ENCODE data around the gene TMEM164. TPM values are rescaled to one million over a fixed set of nuclear protein-coding genes. Genes with fewer than 3 reads are reported as not detected.

TMEM164 gene
- total RNA-seq, 2 experiments from 2014 or later, result 10.9 to 11.5 TPM

DNA sequence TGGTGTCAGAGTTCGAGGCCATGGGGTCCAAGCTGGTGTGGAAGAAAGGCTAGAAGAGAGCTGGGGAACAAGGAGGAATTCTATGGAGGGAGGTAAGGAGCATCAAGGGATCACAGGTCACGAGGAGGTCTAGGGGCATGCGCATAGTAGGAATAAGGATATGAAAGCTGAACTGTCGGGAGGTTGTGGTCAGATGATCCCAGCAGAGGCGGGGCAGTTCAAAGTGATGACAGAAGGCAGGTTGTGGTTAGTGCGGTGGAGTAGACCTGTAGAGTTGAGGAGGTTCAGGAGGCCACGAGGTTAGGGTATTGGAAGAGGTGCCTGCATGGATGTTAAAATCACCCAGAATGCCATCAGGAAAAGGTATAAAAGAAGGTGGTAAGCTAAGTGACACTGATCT lies 156.3 kb downstream of the TMEM164 start:
- CTCF ChIA-PET, result interaction anchor here (2.0 to 22.9 kb wide), 3 partner anchors 9 to 252 kb away, joined by 4 to 449 read pairs (median 30); no protein-coding TSS in a partner anchor
- Mint-ChIP-seq H3K27me3 (no peaks in the 10 kb centered on the region), H3K36me3 (ENCODE audit: low read depth) (no peaks in the 10 kb centered on the region), H3K4me1 (ENCODE audit: low read depth) (peaks cover 10% of the 10 kb centered on the region), H3K4me3 (no peak overlapping the region), H3K27ac (peak overlapping the region; percentile 43), H3K9me3 (no peaks in the 10 kb centered on the region)
- ATAC-seq (no peak), DNase-seq (peak; percentile 5)
- POLR2A ChIA-PET, result interaction anchor here (0.7 kb wide), 1 partner anchor 248 kb away, joined by 3 read pairs; no protein-coding TSS in a partner anchor
- intact Hi-C loops (cut with micrococcal nuclease), result no loop called here
- TF ChIP-seq CTCF (IDR thresholded peaks at IDR 0.05), result no peak

DNA sequence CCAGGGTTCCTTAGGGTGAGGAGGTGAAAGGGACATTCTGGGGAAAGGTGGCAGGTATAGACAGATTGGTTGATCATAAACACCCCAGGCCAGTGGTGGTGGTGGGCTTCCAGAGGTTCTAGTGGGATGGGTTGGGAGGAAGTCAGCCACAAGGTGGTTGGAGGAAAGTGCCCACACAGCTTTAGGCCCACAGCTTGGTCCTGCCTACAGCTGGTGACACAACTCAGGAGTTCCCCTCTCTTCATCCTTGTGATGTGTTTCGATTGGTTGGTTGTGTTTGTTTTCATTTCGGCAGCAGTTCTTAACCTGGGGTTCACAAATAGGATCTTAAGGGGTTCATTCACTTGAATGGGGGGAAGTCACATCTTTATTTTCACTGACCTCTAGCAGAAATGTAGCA lies 157.0 kb downstream of the TMEM164 start:
- Mint-ChIP-seq H3K9me3 (no peaks in the 10 kb centered on the region), H3K27ac (no peak overlapping the region), H3K36me3 (ENCODE audit: low read depth) (no peaks in the 10 kb centered on the region), H3K4me1 (ENCODE audit: low read depth) (peaks cover 10% of the 10 kb centered on the region), H3K27me3 (no peaks in the 10 kb centered on the region), H3K4me3 (no peak overlapping the region)
- CTCF ChIA-PET, result interaction anchor here (1.1 to 22.9 kb wide), 7 partner anchors 8 to 251 kb away, joined by 4 to 449 read pairs (median 4); no protein-coding TSS in a partner anchor
- ATAC-seq (no peak), DNase-seq (no peak)
- TF ChIP-seq CTCF (IDR thresholded peaks at IDR 0.05), result no peak
- POLR2A ChIA-PET, result no interaction called here
- intact Hi-C loops (cut with micrococcal nuclease), result loop anchor here (2.0 to 10.0 kb wide), 2 partner anchors 155 to 249 kb away; partner anchors contain the start of gene AMMECR1

DNA sequence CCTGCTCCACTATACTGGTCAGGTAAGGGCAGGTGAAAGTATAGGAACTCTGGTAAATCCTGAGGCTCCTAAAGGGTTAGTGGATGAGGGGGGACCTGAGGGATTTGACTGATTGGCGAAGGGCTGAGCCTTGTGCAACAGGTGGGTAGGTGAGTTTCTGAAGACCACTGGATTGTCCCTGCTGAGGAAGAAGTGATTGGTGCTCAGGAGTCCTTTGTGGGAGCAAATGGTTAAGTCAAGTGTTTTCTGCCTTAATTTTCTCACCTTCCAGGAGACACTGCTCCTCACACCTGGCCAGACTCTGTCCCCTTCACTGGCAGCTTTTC lies 158.4 kb downstream of the TMEM164 start:
- ChIA-PET POLR2A (no interaction called here), CTCF (interaction anchor here (0.7 to 22.9 kb wide), 8 partner anchors 12 to 250 kb away, joined by 3 to 449 read pairs (median 4); no protein-coding TSS in a partner anchor)
- Mint-ChIP-seq H3K4me1 (ENCODE audit: low read depth) (peaks cover 10% of the 10 kb centered on the region), H3K9me3 (no peaks in the 10 kb centered on the region), H3K27ac (no peak overlapping the region), H3K27me3 (no peaks in the 10 kb centered on the region), H3K36me3 (ENCODE audit: low read depth) (no peaks in the 10 kb centered on the region), H3K4me3 (no peak overlapping the region)
- no peak for ATAC-seq
- no peak for TF ChIP-seq CTCF (IDR thresholded peaks at IDR 0.05)
- intact Hi-C loops (cut with micrococcal nuclease), result loop anchor here (2.0 to 10.0 kb wide), 2 partner anchors 153 to 247 kb away; partner anchors contain the start of gene AMMECR1
- DNase-seq, result no peak

DNA sequence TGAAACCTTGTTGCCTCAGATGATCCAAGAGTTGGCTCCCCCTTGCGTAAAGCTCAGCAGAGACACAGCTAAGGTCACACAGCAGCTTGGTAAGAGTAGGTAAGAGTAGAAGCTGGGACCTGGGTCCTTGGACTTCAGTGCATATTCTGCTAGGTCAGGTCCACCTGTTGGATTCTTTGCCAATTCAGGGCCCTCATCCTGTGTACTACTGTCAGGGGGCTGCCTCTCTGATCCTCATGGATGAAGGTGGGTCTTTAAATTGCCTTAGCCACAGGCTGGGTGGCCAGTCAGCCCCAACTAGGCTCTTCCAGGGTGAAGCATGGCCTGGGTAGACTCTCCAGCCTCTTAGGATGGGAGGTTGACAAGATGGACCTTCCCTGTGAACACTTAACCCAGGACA lies 159.2 kb downstream of the TMEM164 start:
- Mint-ChIP-seq H3K4me3 (no peak overlapping the region), H3K9me3 (no peaks in the 10 kb centered on the region), H3K27me3 (no peaks in the 10 kb centered on the region), H3K4me1 (ENCODE audit: low read depth) (peaks cover 10% of the 10 kb centered on the region), H3K36me3 (ENCODE audit: low read depth) (no peaks in the 10 kb centered on the region), H3K27ac (no peak overlapping the region)
- ChIA-PET POLR2A (no interaction called here), CTCF (interaction anchor here (22.9 kb wide), 1 partner anchor 249 kb away, joined by 449 read pairs; no protein-coding TSS in a partner anchor)
- no peak for TF ChIP-seq CTCF (IDR thresholded peaks at IDR 0.05)
- DNase-seq (no peak), ATAC-seq (no peak)
- intact Hi-C loops (cut with micrococcal nuclease), result loop anchor here (10.0 kb wide), 1 partner anchor 153 kb away; the partner anchor contains the start of gene AMMECR1

GRCh38 chrX:110162867-110163266 lies 160.0 kb downstream of the TMEM164 start:
- no peaks in the 10 kb centered on the region for H3K9me3 Mint-ChIP-seq
- no peak overlapping the region for H3K4me3 Mint-ChIP-seq
- no peak for DNase-seq
- no peaks in the 10 kb centered on the region for H3K36me3 Mint-ChIP-seq (ENCODE audit: low read depth)
- POLR2A ChIA-PET, result interaction anchor here (1.0 kb wide), 1 partner anchor 154 kb away, joined by 3 read pairs; the partner anchor contains the start of gene AMMECR1
- intact Hi-C loops (cut with micrococcal nuclease), result loop anchor here (10.0 kb wide), 1 partner anchor 152 kb away; the partner anchor contains the start of gene AMMECR1
- no peak overlapping the region for H3K27ac Mint-ChIP-seq
- no peak for TF ChIP-seq CTCF (IDR thresholded peaks at IDR 0.05)
- no peak for ATAC-seq
- CTCF ChIA-PET, result interaction anchor here (22.9 kb wide), 1 partner anchor 248 kb away, joined by 449 read pairs; no protein-coding TSS in a partner anchor
- H3K4me1 Mint-ChIP-seq (ENCODE audit: low read depth), result peaks cover 10% of the 10 kb centered on the region
- no peaks in the 10 kb centered on the region for H3K27me3 Mint-ChIP-seq

Data from activated CD8-positive, alpha-beta T cell treated with anti-CD3 and anti-CD28 coated beads for 36 hours (primary cell).